ENCODE results near the gene ADGRD1.
"Not testable (repeated sequence)": the region's sequence is repeated elsewhere in the genome, so short reads cannot be mapped to it uniquely, and the experiment has no call there.

GRCh38 chr12:130904936-130905455, 48.7 kb upstream of the ADGRD1 start:
- not testable (repeated sequence) for TF ChIP-seq CTCF (IDR thresholded peaks at IDR 0.05; ENCODE audit: borderline replicate concordance, extremely low read depth, low read length, poor library complexity, severe bottlenecking); EZH2 (IDR thresholded peaks at IDR 0.05; ENCODE audit: borderline replicate concordance, low read depth, low read length, severe bottlenecking)

All from DND-41 (cell line).